EH (cell line): ENCODE data around the gene PKIG.
"Not testable (repeated sequence)": the region's sequence is repeated elsewhere in the genome, so short reads cannot be mapped to it uniquely, and the experiment has no call there.

Experiments used
- DNase-seq: peaks from one replicate; pipeline ENCODE4 v3.0.0-alpha.2; 2015; ENCODE audit warnings: low read depth

Gene PKIG

GRCh38 chr20:44582311-44583025 is at the start of gene PKIG:
PKIG (plus strand) TSS chr20:44582579; CDS start chr20:44614557, 31,978 bp downstream.
- peak; percentile 89 for DNase-seq

DNA sequence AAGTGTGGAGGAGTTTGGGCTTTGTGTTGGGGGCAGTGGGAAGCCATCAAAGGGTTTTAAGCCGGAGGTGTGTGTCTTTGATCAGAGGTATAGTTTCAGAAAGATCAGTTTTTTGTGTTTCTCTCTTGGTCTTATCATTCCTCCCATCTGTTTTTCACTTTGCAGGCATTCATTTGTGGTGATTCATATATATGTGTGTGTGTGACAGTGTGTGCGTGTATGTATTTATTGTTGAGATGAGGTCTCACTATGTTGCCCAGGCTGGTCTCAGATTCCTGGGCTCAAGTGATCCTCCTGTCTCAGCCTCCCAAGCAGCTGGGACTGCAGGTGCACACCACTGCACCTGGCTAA is 49.4 kb upstream of the PKIG start:
- peak; percentile 72 for DNase-seq

DNA sequence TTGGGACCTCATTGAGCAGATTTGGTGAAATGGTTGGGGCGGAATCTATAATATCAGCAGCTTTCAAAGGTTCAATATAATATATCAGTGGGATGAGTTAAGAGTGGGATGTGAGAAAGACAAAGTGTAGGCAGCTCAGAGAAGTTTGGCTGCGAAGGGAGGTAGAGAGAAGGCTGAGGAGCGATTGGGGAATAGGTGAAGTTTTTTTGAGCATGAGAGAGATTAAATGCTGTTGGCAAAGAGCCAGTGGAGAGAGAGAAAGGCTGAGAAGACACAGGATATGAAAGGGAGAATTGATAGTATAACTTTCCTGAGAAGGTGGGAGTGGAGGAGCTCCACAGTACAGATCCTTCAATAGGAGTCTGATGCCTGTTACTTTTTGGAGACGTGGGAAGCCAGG is 48.5 kb upstream of the PKIG start:
- no peak for DNase-seq

GRCh38 chr20:44536175-44536574 is 46.2 kb upstream of the PKIG start:
- DNase-seq = no peak

GRCh38 chr20:44537993-44538392 is 44.4 kb upstream of the PKIG start:
- DNase-seq = no peak

- DNase-seq = peak; percentile 85
Measured at GRCh38 chr20:44540834-44541233, 41.5 kb upstream of the PKIG start.

DNA sequence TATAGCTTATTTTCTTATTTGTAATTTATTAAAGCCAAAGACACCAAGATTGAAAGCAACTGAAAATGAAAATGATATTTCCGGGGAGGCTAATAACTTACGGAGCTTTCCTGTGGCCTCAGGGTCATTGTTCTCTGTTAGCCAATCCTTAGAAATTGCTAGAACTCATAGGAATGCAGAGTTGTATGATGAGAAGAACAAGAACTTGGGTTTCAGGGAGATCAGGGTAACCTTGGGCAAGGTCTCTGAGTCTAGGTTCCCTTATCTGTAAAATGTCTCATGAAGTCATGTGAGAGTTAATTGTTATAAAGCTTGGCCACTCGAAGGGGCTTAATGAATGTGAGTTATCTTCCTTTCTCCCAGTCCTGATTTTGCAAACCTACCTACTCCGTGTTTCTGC is 40.4 kb upstream of the PKIG start:
- no peak for DNase-seq

GRCh38 chr20:44542890-44543289 is 39.5 kb upstream of the PKIG start:
- no peak for DNase-seq

DNA sequence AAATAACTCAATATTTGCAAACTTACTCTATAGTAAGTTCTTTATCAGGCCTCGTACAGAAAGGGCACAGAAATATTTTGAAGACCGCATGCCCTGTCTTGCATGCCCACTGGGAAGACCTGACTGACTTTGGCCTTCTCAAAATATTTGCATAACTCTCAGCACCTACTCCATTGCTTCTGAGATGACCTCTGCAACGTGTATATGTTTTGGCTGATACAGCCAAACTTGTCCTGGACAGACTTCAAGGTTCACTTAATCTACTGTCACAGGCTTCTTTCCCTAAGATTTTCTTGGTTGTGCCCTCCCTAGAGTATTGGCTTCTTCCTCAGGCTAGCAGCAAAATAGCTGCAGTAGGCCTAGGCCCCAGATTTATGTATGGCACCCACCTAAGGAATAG is 39.0 kb upstream of the PKIG start:
- DNase-seq = no peak

DNA sequence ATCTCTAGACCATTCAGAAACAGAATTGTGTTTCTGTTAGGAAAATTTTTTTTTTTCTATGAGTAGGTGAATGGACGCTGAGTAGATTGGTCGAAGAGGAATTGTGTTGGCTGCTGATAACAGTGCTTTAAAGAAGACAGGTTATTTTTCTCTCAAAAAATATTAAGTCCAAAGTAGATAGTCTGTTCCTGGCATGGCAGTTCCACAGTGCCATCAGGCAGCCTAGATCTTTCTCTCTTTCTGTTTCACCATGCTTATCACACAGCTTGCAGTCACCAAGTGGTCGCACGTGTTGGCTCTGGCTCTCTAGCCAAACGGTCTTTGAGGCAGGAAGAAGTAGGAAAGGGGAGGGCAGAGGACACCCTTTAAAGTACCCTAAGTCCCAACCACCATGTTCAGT is 38.1 kb upstream of the PKIG start:
- DNase-seq = no peak

DNA sequence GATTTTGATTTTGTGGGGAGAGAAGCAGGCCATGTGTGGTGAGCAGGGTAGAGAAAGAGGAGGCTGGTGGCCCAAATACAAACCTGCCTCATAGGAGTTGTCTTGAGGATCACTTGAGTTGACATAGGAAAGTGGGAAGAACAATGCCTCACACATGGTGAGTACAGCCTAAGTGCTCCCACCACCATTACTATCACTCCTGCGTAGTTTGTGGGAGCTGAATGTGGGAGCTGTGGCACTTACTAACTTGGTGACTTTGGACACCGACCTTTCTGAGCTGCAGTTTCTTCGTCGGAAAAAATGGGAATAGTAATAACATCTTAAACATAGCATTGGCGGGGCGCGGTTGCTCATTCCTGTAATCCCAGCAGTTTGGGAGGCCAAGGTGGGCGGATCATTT is 35.0 kb upstream of the PKIG start:
- DNase-seq = no peak

DNA sequence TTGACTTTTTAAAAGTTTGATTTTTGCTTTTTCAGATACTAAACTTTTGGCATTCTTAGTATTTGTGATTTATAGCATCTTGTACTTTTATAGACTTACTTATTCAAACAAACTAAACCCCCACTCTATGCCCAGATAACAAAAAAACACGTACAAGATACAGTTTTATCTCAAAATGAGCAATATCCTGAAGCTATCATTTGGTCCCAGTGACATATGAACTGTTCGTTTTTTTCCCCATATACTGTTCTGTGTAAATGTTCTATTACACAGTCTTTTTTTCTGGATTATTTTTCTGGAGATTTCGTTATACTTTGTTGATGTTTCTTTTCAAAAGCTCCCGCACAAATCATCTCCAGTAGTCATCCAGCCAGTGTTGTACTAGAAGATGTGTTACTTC is 33.3 kb upstream of the PKIG start:
- no peak for DNase-seq

GRCh38 chr20:44552050-44552449 is 30.3 kb upstream of the PKIG start:
- no peak for DNase-seq

GRCh38 chr20:44552568-44552949 is 29.8 kb upstream of the PKIG start:
- no peak for DNase-seq

GRCh38 chr20:44552950-44553908 is 29.1 kb upstream of the PKIG start:
- peak; percentile 87 for DNase-seq

DNA sequence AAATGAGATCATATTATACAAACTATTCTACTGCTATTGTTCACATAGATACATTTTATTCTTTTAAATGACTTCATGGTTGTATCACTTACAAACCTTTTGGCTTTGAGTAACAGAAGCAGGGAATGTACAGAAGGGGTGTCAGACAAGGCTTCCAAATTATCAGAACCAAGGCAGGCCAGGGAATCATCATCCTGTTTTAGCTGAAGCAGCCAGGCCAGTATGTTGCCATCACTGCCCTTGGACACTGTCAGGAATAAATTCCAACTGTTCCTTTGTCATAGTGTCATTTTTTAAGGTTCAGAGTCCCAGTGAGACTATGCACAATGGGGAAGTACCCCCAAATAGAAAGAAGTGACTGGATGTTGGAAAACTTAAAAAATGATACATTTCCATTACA is 23.1 kb upstream of the PKIG start:
- DNase-seq = no peak

- no peak for DNase-seq
Measured at GRCh38 chr20:44560229-44560628, 22.1 kb upstream of the PKIG start.

DNA sequence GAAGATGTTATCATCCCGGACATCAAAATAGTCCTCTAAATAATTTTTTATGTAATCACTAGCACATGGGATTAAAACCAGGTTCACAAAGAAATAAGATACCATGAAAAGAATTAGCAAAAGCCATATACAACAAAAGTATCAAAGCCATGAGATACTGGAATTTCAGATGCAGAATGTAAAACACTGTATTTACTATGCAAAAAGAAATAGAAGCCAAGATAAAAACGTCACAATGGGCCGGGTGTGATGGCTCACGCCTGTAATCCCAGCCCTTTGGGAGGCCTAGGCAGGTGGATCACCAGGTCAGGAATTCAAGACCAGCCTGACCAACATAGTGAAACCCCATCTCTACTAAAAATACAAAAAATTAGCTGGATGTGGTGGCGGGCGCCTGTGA is 21.6 kb upstream of the PKIG start:
- not testable (repeated sequence) for DNase-seq

GRCh38 chr20:44561876-44562275 is 20.5 kb upstream of the PKIG start:
- no peak for DNase-seq

DNA sequence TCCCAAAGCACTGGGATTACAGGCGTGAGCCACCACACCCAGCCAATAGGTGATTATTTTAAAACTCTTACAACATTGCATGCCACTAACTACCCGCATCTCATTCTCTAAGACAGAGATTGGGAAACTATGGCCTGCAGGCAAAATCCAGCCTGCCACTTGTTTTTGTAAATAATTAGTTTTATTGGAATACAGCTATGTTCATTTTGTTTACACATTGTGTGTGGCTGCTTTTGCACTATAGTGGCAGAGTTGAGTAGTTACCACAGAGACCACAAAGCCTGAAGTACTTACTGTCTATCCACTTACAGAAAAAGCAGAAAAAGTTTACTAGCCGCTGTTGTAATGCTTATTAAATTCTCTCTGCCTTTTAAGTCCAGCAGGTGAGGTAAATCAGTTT is 16.4 kb upstream of the PKIG start:
- DNase-seq = peak; percentile 71

- no peak for DNase-seq
Measured at GRCh38 chr20:44566811-44567210, 15.6 kb upstream of the PKIG start.

DNA sequence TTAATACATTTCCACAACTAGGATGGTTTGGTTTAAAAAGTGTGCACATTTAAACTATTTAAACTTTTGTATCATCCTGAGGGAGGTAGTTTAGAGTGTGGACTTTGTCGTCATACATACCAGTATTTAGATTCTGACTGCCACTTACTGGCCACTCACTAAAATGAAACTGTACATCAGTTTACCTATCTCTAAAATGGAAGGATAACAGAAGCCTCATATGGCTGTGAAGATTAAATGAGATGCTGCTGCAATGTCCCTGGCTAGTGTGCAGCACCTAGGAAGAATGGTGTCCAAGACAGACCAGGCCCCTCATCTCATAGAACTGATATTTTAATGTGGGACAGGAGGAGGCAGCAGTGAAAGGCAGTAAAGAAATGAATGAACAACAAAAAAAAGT is 12.0 kb upstream of the PKIG start:
- no peak for DNase-seq

DNA sequence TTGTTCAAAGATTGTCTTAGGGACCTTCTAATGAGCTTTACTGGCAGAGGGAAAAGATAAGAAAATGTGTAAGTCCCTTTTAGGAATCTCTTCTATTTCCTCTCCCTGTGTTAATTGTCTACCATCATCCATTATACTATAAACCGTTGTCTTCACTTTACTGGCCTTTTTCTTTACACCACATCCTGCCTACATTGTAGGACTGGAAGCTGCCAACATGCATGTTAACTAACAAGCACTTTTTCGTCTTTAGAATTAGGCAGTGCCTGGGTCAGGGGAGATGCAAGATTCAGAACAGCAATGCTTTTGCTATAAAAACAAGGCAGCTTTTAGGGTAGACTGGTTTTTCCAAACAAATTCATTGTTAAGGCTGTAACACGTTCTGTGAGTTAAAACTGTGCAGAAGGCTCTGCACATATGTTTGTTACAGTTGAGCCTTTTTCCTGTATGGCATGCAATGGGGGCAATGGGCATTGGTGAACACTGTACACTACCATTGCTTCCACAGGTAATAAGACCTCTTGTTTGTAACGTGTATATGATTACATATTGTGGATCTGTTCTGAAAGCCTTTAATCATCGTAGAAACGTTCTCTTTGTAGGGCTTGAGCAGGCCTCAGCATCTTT is 10.9 kb upstream of the PKIG start:
- DNase-seq = peak; percentile 63
